Left ventricle myocardium inferior (tissue), 1 donor: ENCODE results near the gene FAM181B. TPM values are rescaled to one million over a fixed set of nuclear protein-coding genes. Genes with fewer than 3 reads are reported as not detected.

ENCODE experiments used
- DNase-seq: peaks from one replicate; pipeline ENCODE4 v3.0.0-alpha.2; 2020
- H3K27ac ChIP-seq: fragments of 200-600 bp; replicated peaks from 2 replicates; pipeline ENCODE4 v1.8.0; 2021
- H3K27me3 ChIP-seq: fragments of 200-600 bp; 2 replicates; pipeline ENCODE4 v1.8.0; 2021; ENCODE audit warnings: low read depth
- H3K36me3 ChIP-seq: fragments of 200-600 bp; 2 replicates; pipeline ENCODE4 v1.8.0; 2021
- H3K4me1 ChIP-seq: fragments of 200-600 bp; 2 replicates; pipeline ENCODE4 v1.8.0; 2021
- H3K4me3 ChIP-seq: fragments of 200-600 bp; 2 replicates; pipeline ENCODE4 v1.8.0; 2021; ENCODE audit warnings: mild to moderate bottlenecking, moderate library complexity
- H3K9me3 ChIP-seq: fragments of 200-600 bp; replicated peaks from 2 replicates; pipeline ENCODE4 v1.8.0; 2021
- CTCF ChIP-seq: fragments of 200-600 bp; IDR thresholded peaks from 2 replicates; pipeline ENCODE4 v1.8.0; 2021; ENCODE audit warnings: antibody characterized with exemption, mild to moderate bottlenecking, borderline replicate concordance
- intact Hi-C: fragments of 100-400 bp; cut with micrococcal nuclease; formaldehyde crosslinking; loops from one replicate; pipeline ENCODE4 v1.11.0; 2022
- total RNA-seq: library from RNA; stranded (reverse); fragmentation: NEBNext Ultra II Directional; extraction: Animal tissue kit (Norgen Biotek cat#: 25700); gene quantifications from one replicate; pipeline ENCODE4 v1.2.1, GENCODE V29; 2021
- donor health status: DM: no; HTN: yes; CAD: no; lungs with severe emphysema.

The FAM181B gene
- total RNA-seq, 1 donor from 2014 or later, result 0.19 TPM

GRCh38 chr11:82750643-82751139 lies 17.0 kb upstream of the FAM181B start:
- TF ChIP-seq CTCF, result no peak
- Histone ChIP-seq H3K4me3 (no peak overlapping the region), H3K4me1 (no peaks in the 10 kb centered on the region), H3K36me3 (no peaks in the 10 kb centered on the region), H3K9me3 (no peaks in the 10 kb centered on the region), H3K27ac (no peak overlapping the region), H3K27me3 (no peaks in the 10 kb centered on the region)
- DNase-seq, result no peak
- intact Hi-C loops, result no loop called here

DNA sequence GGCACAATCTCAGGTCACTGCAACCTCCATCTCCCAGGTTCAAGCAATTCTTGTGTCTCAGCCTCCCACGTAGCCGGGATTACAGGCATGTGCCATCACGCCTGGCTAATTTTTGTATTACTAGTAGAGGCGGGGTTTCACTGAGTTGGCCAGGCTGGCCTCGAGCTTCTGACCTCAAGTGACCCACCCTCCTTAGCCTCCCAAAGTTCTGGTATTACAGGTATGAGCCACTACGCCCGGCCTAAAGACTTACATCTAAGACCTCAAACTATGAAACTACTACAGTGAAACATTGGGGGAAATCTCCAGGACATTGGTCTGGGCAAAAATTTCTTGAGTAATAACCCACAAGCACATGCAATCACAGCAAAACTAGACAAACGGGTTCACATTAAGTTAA lies 13.8 kb upstream of the FAM181B start:
- Histone ChIP-seq H3K4me3 (no peak overlapping the region), H3K36me3 (no peaks in the 10 kb centered on the region), H3K27me3 (peaks cover 10% of the 10 kb centered on the region), H3K27ac (no peak overlapping the region), H3K4me1 (no peaks in the 10 kb centered on the region), H3K9me3 (no peaks in the 10 kb centered on the region)
- TF ChIP-seq CTCF, result no peak
- no peak for DNase-seq
- intact Hi-C loops, result no loop called here

GRCh38 chr11:82738091-82738490 lies 4.4 kb upstream of the FAM181B start:
- H3K9me3 ChIP-seq, result no peaks in the 10 kb centered on the region
- H3K36me3 ChIP-seq, result no peaks in the 10 kb centered on the region
- no peak for TF ChIP-seq CTCF
- no peak overlapping the region for H3K4me3 ChIP-seq
- peaks cover 9% of the 10 kb centered on the region for H3K4me1 ChIP-seq
- no peak overlapping the region for H3K27ac ChIP-seq
- DNase-seq, result no peak
- H3K27me3 ChIP-seq, result peaks cover 92% of the 10 kb centered on the region
- intact Hi-C loops, result no loop called here

DNA sequence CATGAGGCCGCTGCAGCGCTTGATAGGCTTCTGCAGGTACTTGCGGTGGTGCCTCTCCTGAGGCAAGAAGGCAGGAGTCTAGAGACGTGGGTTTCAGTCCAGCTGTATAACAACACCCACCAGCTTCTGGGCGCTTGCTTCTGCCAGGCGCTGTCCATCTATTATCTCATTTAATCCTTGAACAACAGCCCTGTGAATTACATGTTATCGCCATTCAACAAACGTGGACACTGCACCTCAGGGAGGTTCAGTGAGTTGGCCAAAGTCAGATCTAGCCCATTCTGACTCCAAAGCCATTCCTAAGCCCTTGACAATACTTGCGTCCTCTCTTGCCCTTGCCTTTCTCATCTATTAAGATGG lies 436 bp upstream of the FAM181B start:
- intact Hi-C loops, result no loop called here
- no peak overlapping the region for H3K27ac ChIP-seq

DNA sequence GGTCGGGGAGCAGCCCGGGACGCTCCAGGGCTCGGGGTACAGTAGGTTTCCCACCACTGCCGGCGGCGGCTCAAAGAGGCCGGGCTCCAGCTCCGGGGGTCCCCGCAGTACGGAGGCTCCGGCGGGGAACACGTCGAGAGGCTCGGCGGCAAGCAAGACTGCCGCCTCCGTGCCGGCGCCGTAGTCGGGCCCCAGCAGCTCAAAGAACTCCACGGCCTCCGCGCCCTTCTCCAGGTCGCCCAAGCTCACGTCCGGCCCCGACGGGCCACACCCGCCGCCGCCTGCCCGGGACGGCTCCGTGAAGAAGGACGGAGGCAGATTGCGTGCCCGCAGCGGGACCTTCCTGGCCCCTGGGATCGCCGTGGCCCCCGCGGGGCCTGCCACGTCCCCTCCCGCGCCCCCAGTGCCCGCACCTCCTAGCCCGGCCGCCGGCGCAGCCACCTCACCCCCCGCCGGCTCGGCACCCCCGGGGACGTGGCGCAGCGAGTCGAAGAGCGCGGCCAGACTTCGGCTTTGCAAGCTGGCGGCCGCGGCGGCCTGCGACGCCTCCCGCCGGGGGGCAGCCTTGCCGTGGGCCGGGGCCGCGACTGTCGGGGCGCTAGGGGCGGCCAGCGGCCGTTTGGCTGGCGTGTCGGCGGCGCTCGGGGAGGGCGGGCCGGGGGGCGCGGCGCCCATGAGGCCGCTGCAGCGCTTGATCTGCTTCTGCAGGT lies 775 bp downstream of the FAM181B start:
- peaks cover 95% of the 10 kb centered on the region for H3K27me3 ChIP-seq
- no peak for DNase-seq
- no peaks in the 10 kb centered on the region for H3K9me3 ChIP-seq
- H3K4me1 ChIP-seq, result peaks cover 20% of the 10 kb centered on the region
- H3K4me3 ChIP-seq, result peak overlapping the region; percentile 71
- TF ChIP-seq CTCF, result no peak
- H3K27ac ChIP-seq, result peak overlapping the region; percentile 23
- intact Hi-C loops, result no loop called here
- no peaks in the 10 kb centered on the region for H3K36me3 ChIP-seq

More for the DNA sequence above, 436 bp upstream of the FAM181B start:
- Histone ChIP-seq H3K9me3 (no peaks in the 10 kb centered on the region), H3K27me3 (peaks cover 95% of the 10 kb centered on the region), H3K36me3 (no peaks in the 10 kb centered on the region), H3K4me1 (peaks cover 20% of the 10 kb centered on the region), H3K4me3 (peak overlapping the region; percentile 71)
- no peak for TF ChIP-seq CTCF
- DNase-seq, result no peak
